ENCODE measurements around the gene MXD3. TPM values are rescaled to one million over a fixed set of nuclear protein-coding genes. Genes with fewer than 3 reads are reported as not detected.

Gene MXD3
- total RNA-seq, 1 experiment from 2014 or later: 37.6 TPM

DNA sequence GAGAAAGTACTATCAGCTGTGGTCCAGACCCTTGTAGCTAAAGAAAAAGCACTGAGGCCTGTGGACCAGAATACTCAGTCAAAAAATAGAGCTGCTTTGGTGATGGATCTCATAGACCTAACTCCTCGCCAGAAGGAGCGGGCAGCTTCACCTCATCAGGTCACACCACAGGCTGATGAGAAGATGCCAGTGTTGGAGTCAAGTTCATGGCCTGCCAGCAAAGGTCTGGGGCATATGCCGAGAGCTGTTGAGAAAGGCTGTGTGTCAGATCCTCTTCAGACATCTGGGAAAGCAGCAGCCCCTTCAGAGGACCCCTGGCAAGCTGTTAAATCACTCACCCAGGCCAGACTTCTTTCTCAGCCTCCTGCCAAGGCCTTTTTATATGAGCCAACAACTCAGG is 17.1 kb downstream of the MXD3 start:
- Histone ChIP-seq H3K27ac (no peak overlapping the region), H3K36me3 (no peaks in the 10 kb centered on the region), H3K4me3 (no peak overlapping the region), H3K4me1 (peaks cover 4% of the 10 kb centered on the region; the same call in 1 of the 2 replicates), H3K9me3 (replicated peaks) (no peaks in the 10 kb centered on the region), H3K27me3 (no peaks in the 10 kb centered on the region)
- no peak for DNase-seq

DNA sequence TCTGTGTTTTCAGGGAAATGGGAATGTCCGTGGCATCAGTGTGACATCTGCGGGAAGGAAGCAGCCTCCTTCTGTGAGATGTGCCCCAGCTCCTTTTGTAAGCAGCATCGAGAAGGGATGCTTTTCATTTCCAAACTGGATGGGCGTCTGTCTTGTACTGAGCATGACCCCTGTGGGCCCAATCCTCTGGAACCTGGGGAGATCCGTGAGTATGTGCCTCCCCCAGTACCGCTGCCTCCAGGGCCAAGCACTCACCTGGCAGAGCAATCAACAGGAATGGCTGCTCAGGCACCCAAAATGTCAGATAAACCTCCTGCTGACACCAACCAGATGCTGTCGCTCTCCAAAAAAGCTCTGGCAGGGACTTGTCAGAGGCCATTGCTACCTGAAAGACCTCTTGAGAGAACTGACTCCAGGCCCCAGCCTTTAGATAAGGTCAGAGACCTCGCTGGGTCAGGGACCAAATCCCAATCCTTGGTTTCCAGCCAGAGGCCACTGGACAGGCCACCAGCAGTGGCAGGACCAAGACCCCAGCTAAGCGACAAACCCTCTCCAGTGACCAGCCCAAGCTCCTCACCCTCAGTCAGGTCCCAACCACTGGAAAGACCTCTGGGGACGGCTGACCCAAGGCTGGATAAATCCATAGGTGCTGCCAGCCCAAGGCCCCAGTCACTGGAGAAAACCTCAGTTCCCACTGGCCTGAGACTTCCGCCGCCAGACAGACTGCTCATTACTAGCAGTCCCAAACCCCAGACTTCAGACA is 17.7 kb downstream of the MXD3 start:
- no peak overlapping the region for H3K4me3 ChIP-seq
- DNase-seq: no peak
- H3K9me3 ChIP-seq (replicated peaks): no peaks in the 10 kb centered on the region
- H3K27ac ChIP-seq: no peak overlapping the region
- no peaks in the 10 kb centered on the region for H3K36me3 ChIP-seq
- no peaks in the 10 kb centered on the region for H3K27me3 ChIP-seq
- peaks cover 4% of the 10 kb centered on the region; the same call in 1 of the 2 replicates for H3K4me1 ChIP-seq

DNA sequence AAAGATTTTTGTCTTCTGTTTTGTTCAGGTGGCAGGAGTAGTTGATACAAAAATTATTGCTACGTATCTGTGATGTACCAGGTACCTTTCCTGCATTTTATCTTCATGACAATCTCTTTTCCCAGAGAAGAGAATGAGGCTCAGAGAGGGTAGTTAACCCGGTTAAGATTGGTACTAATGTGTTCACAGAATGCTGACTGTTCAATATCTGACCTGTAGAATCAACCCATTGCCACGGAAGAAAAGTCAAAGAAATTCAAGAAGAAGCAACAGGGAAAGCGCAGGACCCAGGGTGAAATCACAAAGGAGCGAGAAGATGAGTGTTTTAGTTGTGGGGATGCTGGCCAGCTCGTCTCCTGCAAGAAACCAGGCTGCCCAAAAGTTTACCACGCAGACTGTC is 20.0 kb downstream of the MXD3 start:
- Histone ChIP-seq H3K27me3 (no peaks in the 10 kb centered on the region), H3K27ac (no peak overlapping the region), H3K4me1 (no peaks in the 10 kb centered on the region), H3K4me3 (no peak overlapping the region), H3K9me3 (replicated peaks) (no peaks in the 10 kb centered on the region), H3K36me3 (no peaks in the 10 kb centered on the region)
- DNase-seq: no peak

DNA sequence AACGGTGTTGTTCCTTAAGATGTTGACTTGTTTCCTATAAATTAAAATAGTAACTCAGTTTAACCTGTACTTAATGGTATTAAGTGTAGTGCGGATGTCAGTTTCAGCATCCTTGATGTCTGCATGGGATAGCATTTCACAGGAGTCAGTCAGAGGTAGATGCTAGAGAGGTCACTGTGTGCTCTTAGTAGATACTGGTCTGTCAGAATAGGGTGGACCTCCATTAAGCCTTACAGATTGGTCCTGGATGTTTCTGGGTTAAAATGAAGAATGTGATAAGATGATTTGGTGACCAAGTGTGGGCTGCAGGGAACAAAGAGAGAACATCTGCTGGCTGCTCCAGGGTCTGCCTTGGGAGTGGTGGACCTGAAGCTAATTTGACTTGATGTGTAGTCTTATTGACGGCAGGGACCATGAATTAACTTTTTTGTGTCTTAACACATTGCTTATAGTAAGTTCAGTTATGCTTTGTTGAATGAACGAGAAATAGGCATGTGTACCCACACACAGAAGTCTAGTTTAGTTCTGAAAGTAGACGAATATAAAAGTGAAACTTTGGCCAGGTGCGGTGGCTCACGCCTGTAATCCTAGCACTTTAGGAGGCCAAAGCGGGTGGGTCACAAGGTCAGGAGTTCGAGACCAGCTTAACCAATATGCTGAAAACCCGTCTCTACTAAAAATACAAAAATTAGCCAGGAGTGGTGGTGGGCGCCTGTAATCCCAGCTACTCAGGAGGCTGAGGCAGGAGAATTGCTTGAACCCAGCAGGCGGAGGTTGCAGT is 20.7 kb downstream of the MXD3 start:
- Histone ChIP-seq H3K27me3 (no peaks in the 10 kb centered on the region), H3K27ac (no peak overlapping the region), H3K9me3 (replicated peaks) (no peaks in the 10 kb centered on the region), H3K36me3 (no peaks in the 10 kb centered on the region), H3K4me3 (no peak overlapping the region), H3K4me1 (no peaks in the 10 kb centered on the region)
- DNase-seq: no peak

DNA sequence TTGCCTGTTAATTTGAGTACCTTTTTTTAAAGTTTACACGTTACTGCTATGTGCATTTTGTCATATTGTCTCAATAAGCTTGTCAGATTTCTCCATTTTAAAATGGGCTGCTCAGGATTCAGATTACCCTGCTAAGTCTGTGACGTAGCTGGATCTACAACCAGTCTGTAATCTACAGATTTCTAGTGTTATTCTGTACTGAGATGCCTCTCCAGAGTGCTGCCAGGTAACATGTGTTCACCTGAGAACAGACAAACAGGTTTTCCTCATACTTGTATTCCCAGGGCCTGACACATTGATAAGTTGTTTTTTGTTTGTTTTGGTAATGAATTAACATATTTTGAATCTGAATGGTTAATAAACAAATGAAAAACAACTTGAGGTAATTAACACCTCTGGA is 23.5 kb downstream of the MXD3 start:
- H3K36me3 ChIP-seq: no peaks in the 10 kb centered on the region
- no peak overlapping the region for H3K4me3 ChIP-seq
- H3K27ac ChIP-seq: no peak overlapping the region
- H3K4me1 ChIP-seq: no peaks in the 10 kb centered on the region
- no peaks in the 10 kb centered on the region for H3K9me3 ChIP-seq (replicated peaks)
- no peaks in the 10 kb centered on the region for H3K27me3 ChIP-seq
- no peak for DNase-seq

DNA sequence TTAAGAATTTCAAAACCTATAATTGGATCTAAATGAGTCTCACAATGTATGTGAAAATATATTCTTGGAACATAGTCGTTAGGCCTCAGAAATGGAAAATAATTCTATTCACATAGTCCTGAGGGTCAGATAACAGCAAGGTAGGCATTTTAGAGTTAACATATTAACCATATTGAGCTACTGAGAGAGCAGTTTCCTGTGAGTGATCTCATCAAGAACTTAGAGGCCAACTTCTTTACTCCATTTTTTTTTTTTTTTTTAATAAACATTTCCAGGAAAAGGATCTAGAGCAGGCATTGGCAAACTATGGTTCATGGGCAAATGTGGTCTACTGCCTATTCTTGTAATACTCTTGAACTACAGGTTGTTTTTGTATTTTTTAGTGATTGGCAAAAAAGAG is 34.8 kb downstream of the MXD3 start:
- Histone ChIP-seq H3K27me3 (no peaks in the 10 kb centered on the region; the same call in 1 of the 2 replicates), H3K36me3 (no peaks in the 10 kb centered on the region), H3K27ac (no peak overlapping the region), H3K9me3 (replicated peaks) (no peaks in the 10 kb centered on the region), H3K4me1 (no peaks in the 10 kb centered on the region), H3K4me3 (no peak overlapping the region)
- DNase-seq: no peak

DNA sequence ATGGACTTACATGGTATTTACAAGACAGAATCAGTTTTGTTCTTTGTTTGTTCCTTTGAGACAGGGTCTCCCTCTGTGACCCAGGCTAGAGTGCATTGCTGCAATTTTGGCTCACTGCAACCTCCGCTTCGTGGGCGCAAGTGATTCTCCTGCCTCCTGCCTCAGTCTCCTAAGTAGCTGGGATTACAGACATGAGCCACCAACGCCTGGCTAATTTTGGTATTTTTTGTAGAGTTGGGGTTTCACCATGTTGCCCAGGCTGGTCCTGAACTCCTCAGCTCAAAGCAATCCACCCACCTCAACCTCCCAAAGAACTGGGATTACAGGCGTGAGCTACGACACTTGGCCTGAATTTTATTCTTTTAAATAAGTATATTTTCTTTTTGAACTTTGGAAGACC is 35.8 kb downstream of the MXD3 start:
- DNase-seq: no peak
- Histone ChIP-seq H3K4me1 (no peaks in the 10 kb centered on the region), H3K36me3 (no peaks in the 10 kb centered on the region), H3K9me3 (replicated peaks) (no peaks in the 10 kb centered on the region), H3K27ac (no peak overlapping the region), H3K4me3 (no peak overlapping the region), H3K27me3 (no peaks in the 10 kb centered on the region; the same call in 1 of the 2 replicates)

DNA sequence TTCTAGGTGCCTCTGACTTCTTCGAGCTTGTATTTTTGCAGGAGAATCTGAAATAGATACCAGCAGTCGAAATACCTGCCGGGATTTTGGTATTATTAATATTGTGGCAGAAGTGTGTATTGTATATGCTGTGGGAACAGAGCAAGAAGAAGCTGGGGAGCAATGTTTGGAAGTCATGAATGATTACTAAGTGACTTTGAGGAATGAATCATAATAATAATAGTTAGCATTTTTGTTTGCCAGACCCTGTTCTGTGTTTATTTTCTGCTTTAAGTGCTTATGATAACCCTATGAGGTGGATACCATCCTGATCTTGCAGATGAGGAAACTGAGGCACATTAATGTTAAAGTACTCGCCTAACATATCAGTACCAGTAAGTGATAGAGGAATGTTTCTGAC is 40.6 kb downstream of the MXD3 start:
- Histone ChIP-seq H3K4me3 (no peak overlapping the region), H3K4me1 (no peaks in the 10 kb centered on the region), H3K9me3 (replicated peaks) (no peaks in the 10 kb centered on the region), H3K27me3 (no peaks in the 10 kb centered on the region), H3K27ac (no peak overlapping the region), H3K36me3 (no peaks in the 10 kb centered on the region)
- no peak for DNase-seq

DNA sequence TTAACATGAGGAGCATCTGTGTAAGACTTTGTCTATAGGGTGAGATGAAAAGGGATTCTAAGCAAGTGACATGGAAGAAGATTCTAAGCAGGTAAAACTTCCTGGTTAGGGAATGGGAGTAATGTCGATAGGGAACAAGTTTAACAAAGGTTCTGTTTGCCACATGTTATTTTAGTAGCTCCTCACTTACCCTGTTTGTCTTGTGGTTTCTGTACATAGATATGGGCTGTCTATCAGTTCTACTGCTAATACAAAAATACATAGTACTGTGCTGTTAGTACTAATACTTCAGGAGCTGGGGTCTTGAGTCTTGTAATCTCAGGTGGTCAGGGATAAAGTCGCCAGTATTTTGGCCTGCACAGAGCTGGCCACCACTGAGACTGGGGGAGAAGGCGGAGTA is 41.0 kb downstream of the MXD3 start:
- Histone ChIP-seq H3K4me1 (no peaks in the 10 kb centered on the region), H3K9me3 (replicated peaks) (no peaks in the 10 kb centered on the region), H3K36me3 (no peaks in the 10 kb centered on the region), H3K4me3 (no peak overlapping the region), H3K27me3 (no peaks in the 10 kb centered on the region), H3K27ac (no peak overlapping the region)
- no peak for DNase-seq

DNA sequence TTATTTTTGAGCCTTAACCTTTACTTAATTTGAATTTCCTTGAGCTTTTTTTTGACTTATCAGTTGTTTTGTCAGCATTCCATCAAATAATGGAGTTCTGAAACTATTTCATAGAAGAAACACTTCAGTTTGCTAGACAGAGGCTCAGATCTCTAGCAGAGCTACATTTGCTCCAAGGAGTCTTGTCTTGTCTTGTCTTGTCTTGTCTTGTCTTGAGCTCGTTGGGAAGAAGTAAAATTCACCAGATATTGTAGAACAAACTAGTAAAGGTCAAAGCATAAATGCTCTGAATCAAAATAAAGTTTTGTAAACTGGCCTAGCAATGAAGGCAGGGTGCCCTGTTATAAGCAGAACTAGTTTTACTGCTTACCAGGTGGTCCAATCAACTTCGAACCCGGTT is 41.7 kb downstream of the MXD3 start:
- no peak for DNase-seq
- Histone ChIP-seq H3K36me3 (no peaks in the 10 kb centered on the region), H3K9me3 (replicated peaks) (no peaks in the 10 kb centered on the region), H3K27me3 (no peaks in the 10 kb centered on the region), H3K4me3 (no peak overlapping the region), H3K4me1 (no peaks in the 10 kb centered on the region), H3K27ac (no peak overlapping the region)

DNA sequence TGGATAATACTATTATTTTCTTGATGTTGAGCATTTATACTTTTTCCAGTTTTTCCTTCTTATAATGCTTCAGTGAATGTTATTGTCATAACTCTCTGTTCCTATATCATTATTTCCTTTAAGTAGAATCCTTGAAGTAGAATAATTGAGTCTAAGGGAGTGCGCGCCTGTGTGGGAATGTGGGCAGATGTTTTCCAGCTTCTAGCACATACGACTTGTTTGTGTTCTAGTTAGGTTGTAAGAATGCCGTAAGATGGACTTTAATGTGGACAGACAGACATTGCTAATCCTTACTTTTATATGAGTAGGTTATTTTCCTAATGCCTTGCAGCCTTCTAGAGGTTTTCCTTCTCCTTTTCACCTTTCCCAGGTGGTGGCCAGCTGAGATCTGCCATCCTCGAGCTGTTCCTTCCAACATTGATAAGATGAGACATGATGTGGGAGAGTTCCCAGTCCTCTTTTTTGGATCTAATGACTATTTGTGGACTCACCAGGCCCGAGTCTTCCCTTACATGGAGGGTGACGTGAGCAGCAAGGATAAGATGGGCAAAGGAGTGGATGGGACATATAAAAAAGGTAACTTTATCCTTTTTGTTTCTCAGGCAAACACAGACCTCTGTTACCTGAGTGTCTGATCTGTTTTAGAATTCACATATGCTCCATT is 42.3 kb downstream of the MXD3 start:
- no peak overlapping the region for H3K4me3 ChIP-seq
- no peak overlapping the region for H3K27ac ChIP-seq
- DNase-seq: no peak
- H3K36me3 ChIP-seq: no peaks in the 10 kb centered on the region
- no peaks in the 10 kb centered on the region for H3K4me1 ChIP-seq
- H3K27me3 ChIP-seq: no peaks in the 10 kb centered on the region
- H3K9me3 ChIP-seq (replicated peaks): no peaks in the 10 kb centered on the region

DNA sequence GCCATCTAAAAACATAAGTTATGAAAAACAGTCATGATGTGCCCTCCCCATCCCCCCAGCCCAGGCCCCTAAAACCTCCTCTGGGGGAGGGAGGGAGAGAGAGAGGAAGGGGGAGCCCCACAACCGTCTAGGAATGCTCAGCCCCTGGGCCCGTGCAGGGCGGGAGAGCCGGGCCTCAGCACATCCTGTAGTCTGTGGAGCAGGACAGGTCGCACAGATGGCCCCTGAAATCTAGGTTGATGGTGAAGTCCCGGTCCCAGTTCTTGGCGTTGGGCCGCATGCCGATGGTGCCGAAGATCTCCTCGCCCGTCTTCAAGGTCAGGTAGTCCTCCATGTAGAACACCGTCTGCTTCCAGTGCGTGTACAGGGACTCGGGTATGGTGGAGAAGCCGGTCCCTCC is 46.3 kb downstream of the MXD3 start:
- Histone ChIP-seq H3K27me3 (no peaks in the 10 kb centered on the region), H3K4me3 (no peak overlapping the region), H3K36me3 (no peaks in the 10 kb centered on the region), H3K27ac (no peak overlapping the region), H3K4me1 (no peaks in the 10 kb centered on the region), H3K9me3 (replicated peaks) (no peaks in the 10 kb centered on the region)
- no peak for DNase-seq

DNA sequence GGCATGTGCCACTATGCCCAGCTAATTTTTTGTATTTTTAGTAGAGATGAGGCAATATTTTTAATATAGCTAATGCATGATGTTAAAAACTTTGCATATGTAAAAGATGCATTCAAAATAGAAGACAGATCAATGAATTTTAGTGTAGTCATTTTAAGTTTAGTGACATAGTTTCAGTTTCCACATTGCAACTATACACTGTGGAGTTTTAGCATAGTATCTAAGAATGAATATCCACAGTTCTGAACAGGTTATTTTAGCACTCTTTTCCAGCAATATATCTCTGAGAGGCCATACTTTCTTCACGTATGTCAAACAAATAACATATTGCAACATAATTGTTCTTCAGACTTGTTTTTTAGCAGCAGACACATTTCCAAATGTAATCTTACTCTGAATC is 47.5 kb downstream of the MXD3 start:
- no peaks in the 10 kb centered on the region for H3K27me3 ChIP-seq
- no peak for DNase-seq
- H3K4me1 ChIP-seq: no peaks in the 10 kb centered on the region
- H3K9me3 ChIP-seq (replicated peaks): no peaks in the 10 kb centered on the region; the same call in 1 of the 2 replicates
- no peak overlapping the region for H3K27ac ChIP-seq
- H3K36me3 ChIP-seq: no peaks in the 10 kb centered on the region
- no peak overlapping the region for H3K4me3 ChIP-seq

DNA sequence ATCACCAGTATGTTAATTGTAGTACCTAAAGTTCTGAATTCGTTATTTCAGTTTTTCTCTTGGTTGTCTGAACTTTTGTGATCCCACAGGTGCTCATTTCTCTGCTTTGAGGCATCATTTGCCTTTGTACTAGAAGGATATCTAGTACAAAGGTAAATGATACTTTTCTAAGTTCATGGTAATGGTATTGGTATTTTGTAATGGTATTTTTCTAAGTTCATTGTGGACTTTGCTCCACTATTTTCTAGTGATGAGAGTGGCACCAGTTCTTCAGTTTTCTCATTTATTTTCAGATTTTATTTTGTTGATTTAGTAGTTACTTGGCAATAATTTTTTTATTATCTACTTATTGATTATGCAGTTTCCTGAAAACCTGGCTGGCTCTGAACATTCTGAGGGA is 50.2 kb downstream of the MXD3 start:
- H3K9me3 ChIP-seq (replicated peaks): no peaks in the 10 kb centered on the region; the same call in 1 of the 2 replicates
- no peak overlapping the region for H3K4me3 ChIP-seq
- no peak for DNase-seq
- H3K27me3 ChIP-seq: no peaks in the 10 kb centered on the region
- no peak overlapping the region for H3K27ac ChIP-seq
- H3K4me1 ChIP-seq: no peaks in the 10 kb centered on the region
- no peaks in the 10 kb centered on the region for H3K36me3 ChIP-seq

DNA sequence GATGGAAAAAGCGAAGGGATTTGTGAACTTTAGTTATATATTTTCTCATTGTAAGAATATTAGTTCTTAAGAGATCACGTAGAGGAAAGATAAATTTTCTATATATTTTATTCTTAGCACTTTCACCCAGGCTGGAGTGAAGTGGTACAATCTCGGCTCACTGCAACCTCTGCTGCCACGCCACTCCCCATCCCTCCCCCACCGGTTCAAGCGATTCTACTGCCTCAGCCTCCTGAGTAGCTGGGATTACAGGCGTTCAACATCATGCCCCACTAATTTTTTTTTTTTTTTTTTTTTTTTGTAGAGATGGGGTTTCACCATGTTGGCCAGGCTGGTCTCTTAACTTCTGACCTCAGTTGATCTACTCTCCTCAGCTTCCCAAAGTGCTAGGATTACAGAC is 50.7 kb downstream of the MXD3 start:
- Histone ChIP-seq H3K9me3 (replicated peaks) (no peaks in the 10 kb centered on the region; the same call in 1 of the 2 replicates), H3K27me3 (no peaks in the 10 kb centered on the region), H3K27ac (no peak overlapping the region), H3K4me1 (no peaks in the 10 kb centered on the region), H3K4me3 (no peak overlapping the region), H3K36me3 (no peaks in the 10 kb centered on the region)
- no peak for DNase-seq
